OCI-LY1 (cell line): ENCODE results near the gene POGLUT3.

Source experiments
- H2AFZ ChIP-seq: fragments of 200-600 bp; sonication (generic), shearing (Covaris generic); 2 replicates; pipeline ENCODE4 v1.6.0; 2014; ENCODE audit warnings: antibody characterized with exemption, mild to moderate bottlenecking, low read length
- H3F3A ChIP-seq: fragments of 200-600 bp; sonication (generic), shearing (Covaris generic); 2 replicates; pipeline ENCODE4 v1.6.0; 2014; ENCODE audit warnings: mild to moderate bottlenecking, antibody characterized with exemption, low read length, moderate library complexity; ENCODE audit not compliant: insufficient read depth
- H3K27ac ChIP-seq: fragments of 200-600 bp; sonication (generic); 2 replicates; pipeline ENCODE4 v1.5.1; 2014; ENCODE audit warnings: low read length, mixed run types, mild to moderate bottlenecking, low read depth; ENCODE audit not compliant: poor library complexity, severe bottlenecking
- H3K27me3 ChIP-seq: fragments of 200-600 bp; sonication (generic); 2 replicates; pipeline ENCODE4 v1.6.0; 2014; ENCODE audit warnings: antibody characterized with exemption, mild to moderate bottlenecking, low read length, moderate library complexity; ENCODE audit not compliant: insufficient read depth
- H3K36me3 ChIP-seq: fragments of 200-600 bp; sonication (generic); 2 replicates; pipeline ENCODE4 v1.6.1; 2014; ENCODE audit warnings: mild to moderate bottlenecking, antibody characterized with exemption, low read length, moderate library complexity, mixed read lengths; ENCODE audit not compliant: insufficient read depth
- H3K4me1 ChIP-seq: fragments of 200-600 bp; sonication (generic); 2 replicates; pipeline ENCODE4 v1.5.1; 2014; ENCODE audit warnings: mild to moderate bottlenecking, low read length, moderate library complexity; ENCODE audit not compliant: insufficient read depth, severe bottlenecking
- H3K4me2 ChIP-seq: fragments of 200-600 bp; sonication (generic), shearing (Covaris generic); 2 replicates; pipeline ENCODE4 v1.6.1; 2014; ENCODE audit warnings: low read length
- H3K4me3 ChIP-seq: fragments of 200-600 bp; sonication (generic); 2 replicates; pipeline ENCODE4 v1.5.1; 2014; ENCODE audit warnings: low read length, low read depth, mild to moderate bottlenecking, mixed read lengths; ENCODE audit not compliant: poor library complexity, severe bottlenecking
- H3K79me2 ChIP-seq: fragments of 200-600 bp; shearing (Covaris generic); 2 replicates; pipeline ENCODE4 v1.6.1; 2016; ENCODE audit warnings: mixed run types, low read length, mixed read lengths; ENCODE audit not compliant: insufficient read depth
- H3K9ac ChIP-seq: fragments of 200-600 bp; sonication (generic), shearing (Covaris generic); 2 replicates; pipeline ENCODE4 v1.6.1; 2014; ENCODE audit warnings: mild to moderate bottlenecking, low read length, mixed read lengths
- H3K9me2 ChIP-seq: fragments of 200-600 bp; sonication (generic), shearing (Covaris generic); 2 replicates; pipeline ENCODE4 v1.6.1; 2014; ENCODE audit warnings: low read depth, mild to moderate bottlenecking, low read length, mixed read lengths
- H3K9me3 ChIP-seq: fragments of 200-600 bp; shearing (Covaris generic); 2 replicates; pipeline ENCODE4 v1.6.1; 2014; ENCODE audit warnings: low read length, mixed read lengths
- H4K20me1 ChIP-seq: fragments of 200-600 bp; sonication (generic), shearing (Covaris generic); 2 replicates; pipeline ENCODE4 v1.6.0; 2016; ENCODE audit warnings: mild to moderate bottlenecking, low read length; ENCODE audit not compliant: insufficient read depth
- CTCF ChIP-seq: fragments of 200-600 bp; sonication (generic), shearing (Covaris generic); IDR thresholded peaks from 2 replicates; pipeline ENCODE4 v1.5.1; 2017; ENCODE audit warnings: mild to moderate bottlenecking, antibody characterized with exemption, low read length, moderate library complexity, mixed read lengths
- EZH2 ChIP-seq: fragments of 200-600 bp; sonication (generic), shearing (Covaris generic); IDR thresholded peaks from 2 replicates; pipeline ENCODE4 v1.8.0; 2017; ENCODE audit warnings: borderline replicate concordance, mixed run types, mild to moderate bottlenecking, antibody characterized with exemption, low read length, moderate library complexity, mixed read lengths

Gene POGLUT3

GRCh38 chr11:108498046-108498815 lies at the start of gene POGLUT3:
Gene POGLUT3 (minus strand): TSS chr11:108498384. CDS start chr11:108498366, 18 bp downstream.
- Histone ChIP-seq H3K27me3 (peaks cover 9% of the 10 kb centered on the region; the same call in 1 of the 2 replicates), H4K20me1 (no peaks in the 10 kb centered on the region), H3K36me3 (no peaks in the 10 kb centered on the region), H3K4me3 (peak within 1 kb of the TSS; percentile 58), H3K4me1 (peaks cover 11% of the 10 kb centered on the region), H3K4me2 (peak within 1 kb of the TSS; percentile 71), H3K79me2 (no peaks in the 10 kb centered on the region), H3K27ac (no peak within 1 kb of the TSS), H2AFZ (no peak within 1 kb of the TSS), H3F3A (no peaks in the 10 kb centered on the region), H3K9ac (peak within 1 kb of the TSS; percentile 4; the same call in 1 of the 2 replicates), H3K9me2 (no peaks in the 10 kb centered on the region), H3K9me3 (no peaks in the 10 kb centered on the region)
- TF ChIP-seq EZH2 (no peak), CTCF (no peak)

GRCh38 chr11:108545909-108546501 lies 47.8 kb upstream of the POGLUT3 start:
- Histone ChIP-seq H3F3A (no peaks in the 10 kb centered on the region), H3K4me1 (no peaks in the 10 kb centered on the region), H3K9me3 (no peaks in the 10 kb centered on the region), H3K9me2 (no peaks in the 10 kb centered on the region), H2AFZ (no peak overlapping the region), H3K36me3 (no peaks in the 10 kb centered on the region), H3K4me2 (no peak overlapping the region), H3K4me3 (no peak overlapping the region), H4K20me1 (no peaks in the 10 kb centered on the region), H3K9ac (no peak overlapping the region), H3K27ac (no peak overlapping the region), H3K79me2 (no peaks in the 10 kb centered on the region), H3K27me3 (no peaks in the 10 kb centered on the region)
- TF ChIP-seq CTCF (no peak), EZH2 (no peak)

GRCh38 chr11:108543316-108543964 lies 45.3 kb upstream of the POGLUT3 start:
- no peaks in the 10 kb centered on the region for H3K36me3 ChIP-seq
- no peaks in the 10 kb centered on the region for H3K9me3 ChIP-seq
- H3K4me3 ChIP-seq: no peak overlapping the region
- no peak overlapping the region for H2AFZ ChIP-seq
- no peak overlapping the region for H3K4me2 ChIP-seq
- H3K79me2 ChIP-seq: no peaks in the 10 kb centered on the region
- H3K4me1 ChIP-seq: no peaks in the 10 kb centered on the region
- H4K20me1 ChIP-seq: no peaks in the 10 kb centered on the region
- no peak overlapping the region for H3K27ac ChIP-seq
- H3F3A ChIP-seq: no peaks in the 10 kb centered on the region
- no peaks in the 10 kb centered on the region for H3K9me2 ChIP-seq
- TF ChIP-seq CTCF: no peak
- TF ChIP-seq EZH2: no peak
- H3K27me3 ChIP-seq: no peaks in the 10 kb centered on the region
- H3K9ac ChIP-seq: no peak overlapping the region
